Cortex of kidney (tissue), 1 donor: ENCODE data around the gene EHF.
"Not testable (repeated sequence)": the region's sequence is repeated elsewhere in the genome, so short reads cannot be mapped to it uniquely, and the experiment has no call there.

Source experiments
- DNase-seq: peaks from one replicate; lab custom pipeline; 2025; lab: John Stamatoyannopoulos, UW

Gene EHF

DNA sequence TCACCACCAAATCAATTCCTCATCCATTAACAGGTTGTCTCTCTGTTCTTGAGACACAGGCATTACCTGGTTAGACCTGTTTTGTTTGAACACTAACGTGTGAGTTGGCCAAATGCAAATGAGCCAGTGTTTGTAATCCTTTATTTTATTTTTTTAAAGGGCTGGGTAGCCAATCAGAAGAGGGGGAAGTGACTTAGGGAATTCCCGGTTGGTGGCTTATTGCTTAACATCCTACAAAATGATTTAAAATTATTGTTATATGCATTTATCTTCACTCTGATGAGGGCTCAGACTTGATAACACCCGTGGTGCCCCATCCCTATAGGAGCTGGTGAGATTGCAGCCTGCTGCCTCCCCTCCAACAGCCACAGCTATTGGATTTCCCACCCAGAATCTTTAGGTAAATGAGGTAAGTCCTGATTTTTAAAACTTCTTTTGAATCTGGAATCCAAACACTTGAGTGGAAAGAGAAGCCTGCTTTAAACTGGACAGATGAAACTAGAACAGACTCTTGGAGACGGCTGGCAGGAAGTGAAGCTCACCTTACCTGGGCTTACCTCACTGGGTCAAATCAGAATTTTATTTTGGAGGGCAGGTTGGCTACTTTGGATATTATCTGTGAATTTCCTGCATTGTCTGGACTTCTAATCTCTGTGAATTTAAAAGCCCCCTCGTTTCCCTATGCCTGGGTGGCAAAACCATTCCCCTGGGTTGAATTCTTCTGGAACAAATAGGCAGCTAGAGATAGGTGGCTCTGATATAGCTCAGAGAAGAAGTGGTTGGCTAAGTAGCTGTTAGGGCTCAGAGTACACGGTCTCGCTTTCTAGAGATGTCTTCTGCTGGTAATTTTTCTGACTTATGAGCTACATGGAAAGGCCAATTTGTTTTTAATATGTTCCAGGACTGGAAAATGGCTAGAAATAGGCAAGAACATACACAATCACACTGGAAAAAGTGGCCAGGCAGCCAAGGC is at the start of gene EHF:
Gene EHF, plus strand, starts transcription at position 274 of the 973 bp plus-strand sequence. CDS start 21,538 bp downstream, outside the sequence.
- DNase-seq: no peak

DNA sequence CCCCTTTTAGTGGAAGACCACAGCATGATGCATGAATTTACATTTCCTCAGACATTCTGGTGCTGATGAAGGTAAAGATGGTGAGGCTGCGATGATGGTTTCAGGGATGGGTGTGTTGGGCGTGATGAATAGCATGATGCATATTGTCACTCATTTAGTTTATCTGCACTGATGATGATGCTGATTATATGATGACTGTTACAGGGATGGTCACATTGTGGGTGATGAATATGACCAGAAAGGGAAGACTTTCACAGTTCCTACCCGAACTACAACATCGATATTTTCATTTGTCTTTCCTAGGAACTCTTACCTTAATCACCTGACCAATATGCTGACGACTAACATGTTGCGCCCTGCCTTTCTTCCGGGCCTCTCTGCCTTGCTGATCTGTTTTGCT is 47.4 kb upstream of the EHF start:
- DNase-seq: no peak

DNA sequence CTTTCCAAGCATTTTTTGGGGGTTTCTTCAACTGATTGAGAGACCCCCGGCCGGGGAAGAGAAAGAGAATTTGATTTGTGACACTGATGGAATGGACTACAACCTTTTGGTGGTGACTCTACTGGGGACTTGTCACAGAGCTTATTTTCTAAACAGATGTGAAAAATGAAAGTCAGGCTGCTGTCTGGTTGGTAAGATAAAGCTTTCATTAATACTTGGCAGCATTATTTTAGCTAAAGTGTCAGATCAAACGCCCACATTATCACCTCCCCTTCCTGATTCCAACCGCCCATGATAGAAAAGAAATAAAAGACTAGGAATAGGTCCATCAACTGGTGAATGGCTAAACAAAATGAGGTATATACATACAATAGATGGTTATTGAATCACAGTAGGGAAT is 45.6 kb upstream of the EHF start:
- DNase-seq: no peak

GRCh38 chr11:34575671-34576070 is 45.2 kb upstream of the EHF start:
- DNase-seq: no peak

- no peak for DNase-seq
Measured at GRCh38 chr11:34576331-34576730, 44.6 kb upstream of the EHF start.

- DNase-seq: no peak
Measured at GRCh38 chr11:34583818-34584217, 37.1 kb upstream of the EHF start.

- no peak for DNase-seq
Measured at GRCh38 chr11:34585304-34585734, 35.6 kb upstream of the EHF start.

- DNase-seq: no peak
Measured at GRCh38 chr11:34585735-34586487, 35.0 kb upstream of the EHF start.

- DNase-seq: no peak
Measured at GRCh38 chr11:34586488-34587281, 34.2 kb upstream of the EHF start.

- DNase-seq: no peak
Measured at GRCh38 chr11:34587282-34587677, 33.6 kb upstream of the EHF start.

DNA sequence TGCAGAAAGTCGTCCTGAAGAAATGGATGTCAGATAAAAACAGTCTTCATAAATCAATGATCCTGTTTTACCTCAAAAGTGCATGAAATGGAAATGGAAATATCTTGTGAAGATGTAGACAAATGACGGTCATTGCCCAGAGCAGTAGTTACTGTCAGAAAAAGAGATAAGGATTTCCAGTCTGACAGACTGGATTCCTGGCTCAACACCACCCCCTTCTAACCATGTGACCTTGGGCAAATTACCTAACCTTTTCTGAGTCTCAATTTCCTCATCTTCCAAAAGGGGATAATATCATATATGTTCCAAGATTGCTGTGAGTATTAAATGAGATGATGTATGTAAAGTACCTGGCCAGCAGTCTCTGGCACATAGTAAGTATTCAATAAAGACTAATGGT is 32.9 kb upstream of the EHF start:
- DNase-seq: no peak

- DNase-seq: no peak
Measured at GRCh38 chr11:34588701-34589100, 32.2 kb upstream of the EHF start.

GRCh38 chr11:34589177-34589576 is 31.7 kb upstream of the EHF start:
- DNase-seq: not testable (repeated sequence)

DNA sequence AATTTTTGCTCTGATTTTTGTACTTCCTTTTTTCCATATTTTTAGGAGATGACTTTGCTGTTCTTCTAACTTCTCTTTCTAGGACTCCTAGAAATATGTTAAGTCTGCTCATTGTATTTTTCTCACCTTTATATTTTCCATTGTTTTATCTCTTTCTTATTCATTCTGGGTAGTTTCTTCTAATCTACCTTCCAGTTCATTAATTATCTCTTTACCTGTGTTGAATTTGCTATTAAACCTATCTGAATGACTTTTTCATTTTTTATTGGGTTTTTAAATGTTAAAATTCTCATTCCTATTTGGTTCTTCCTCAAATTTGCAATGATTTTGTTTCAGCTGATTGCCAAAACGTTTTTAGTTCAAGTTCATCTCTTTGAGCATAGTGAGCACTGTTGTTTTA is 27.8 kb upstream of the EHF start:
- DNase-seq: no peak

DNA sequence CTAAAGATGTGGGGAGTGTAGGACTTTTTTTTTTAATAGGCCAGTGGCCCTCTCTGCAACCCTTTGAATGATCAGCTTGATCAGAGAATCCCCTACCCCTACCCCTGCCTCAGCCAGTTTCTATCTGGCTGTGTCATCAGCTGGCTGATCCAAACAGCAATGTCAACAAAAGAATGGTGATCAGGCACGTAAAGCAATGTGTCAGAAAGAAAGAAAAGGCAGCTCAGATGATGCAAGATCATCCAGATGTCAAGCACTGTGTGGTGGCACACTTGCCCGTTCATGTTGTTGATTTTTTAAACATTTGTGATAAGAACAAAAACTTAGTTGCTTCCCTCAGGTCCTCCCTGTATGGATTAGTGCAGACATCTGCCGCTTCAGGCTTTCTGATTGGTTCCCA is 26.3 kb upstream of the EHF start:
- DNase-seq: no peak

DNA sequence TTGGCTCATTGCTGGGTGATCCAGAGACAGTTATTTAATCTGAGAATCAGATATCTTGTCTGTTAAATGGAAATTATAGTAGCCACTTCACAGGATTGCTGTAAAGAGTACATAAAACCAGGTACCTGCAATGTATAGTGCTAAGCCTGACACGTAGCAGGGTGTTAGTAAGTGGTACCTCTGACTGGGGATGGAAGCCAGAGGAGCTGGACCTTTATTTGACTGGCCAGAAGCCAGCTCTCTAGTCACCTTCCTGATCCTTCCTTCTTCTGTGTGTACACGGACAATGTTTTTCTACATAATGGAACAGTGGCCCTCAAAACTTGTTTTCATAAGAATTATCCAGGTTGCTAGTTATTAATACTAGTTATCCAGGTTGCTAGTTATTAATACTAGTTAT is 25.5 kb upstream of the EHF start:
- DNase-seq: no peak

GRCh38 chr11:34595960-34596644 is 24.8 kb upstream of the EHF start:
- DNase-seq: no peak

DNA sequence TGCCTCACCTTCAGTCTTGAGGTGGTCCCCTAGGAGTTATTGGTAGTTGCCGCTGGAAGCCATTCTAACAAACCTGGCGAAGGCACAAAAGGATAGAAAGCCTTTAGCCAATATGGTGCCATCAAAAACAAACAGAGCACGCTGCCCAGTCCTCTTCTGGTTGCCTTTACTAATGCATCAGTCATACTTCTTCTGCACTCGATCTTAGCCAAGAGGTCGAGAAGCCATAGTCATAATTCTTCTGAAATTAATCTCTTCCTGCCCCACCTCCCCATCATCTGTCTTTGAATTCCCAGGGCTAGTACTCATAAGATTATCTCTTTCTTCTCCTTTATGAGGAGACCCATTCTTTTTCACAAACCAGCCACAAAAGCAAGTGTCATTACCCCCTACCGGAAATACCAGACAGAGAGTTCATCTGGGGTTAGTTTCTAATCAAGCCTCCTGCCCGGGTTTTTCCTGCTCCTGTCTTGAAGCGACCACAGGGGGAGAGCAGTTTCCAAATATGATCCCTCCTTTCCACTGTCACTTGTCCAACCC is 21.4 kb upstream of the EHF start:
- no peak for DNase-seq

GRCh38 chr11:34600339-34601084 is 20.4 kb upstream of the EHF start:
- DNase-seq: no peak

- DNase-seq: no peak
Measured at GRCh38 chr11:34601085-34601444, 19.8 kb upstream of the EHF start.

DNA sequence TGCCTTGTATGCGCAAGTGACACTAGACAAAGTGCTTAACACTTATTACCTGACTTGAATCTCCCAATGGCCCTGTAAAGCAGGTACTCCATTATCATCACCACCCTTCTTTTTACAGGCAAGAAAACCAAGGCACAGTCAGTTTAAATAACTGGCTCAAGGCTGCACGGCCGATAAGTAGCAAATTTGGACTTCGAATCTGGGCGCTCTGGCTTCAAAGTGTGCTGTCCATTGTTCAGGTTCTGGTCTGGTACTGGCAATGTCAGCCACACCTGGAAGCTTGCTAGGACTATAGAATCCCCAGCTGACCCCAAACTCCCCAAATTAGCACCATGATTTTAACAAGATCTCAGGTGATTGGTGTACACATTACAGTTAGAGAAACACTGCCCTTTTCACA is 19.3 kb upstream of the EHF start:
- DNase-seq: no peak
